ENCODE measurements around the gene CDKAL1. TPM values are rescaled to one million over a fixed set of nuclear protein-coding genes. Genes with fewer than 3 reads are reported as not detected.
"Not testable (repeated sequence)": the region's sequence is repeated elsewhere in the genome, so short reads cannot be mapped to it uniquely, and the experiment has no call there.

Gene CDKAL1
- total and polyA plus RNA-seq, 8 donors = 3.4 to 36.7 (median 10.4) TPM

GRCh38 chr6:20582586-20583443 lies 48.6 kb downstream of the CDKAL1 start:
- Histone ChIP-seq H3K27ac (no peak overlapping the region), H3K9me3 (no peaks in the 10 kb centered on the region), H3K4me1 (peaks cover 0 to 7% (median 0%) of the 10 kb centered on the region in 4 donors), H3K4me3 (no peak overlapping the region), H3K27me3 (no peaks in the 10 kb centered on the region), H3K36me3 (peaks cover 0 to 21% (median 8%) of the 10 kb centered on the region in 4 donors)
- intact Hi-C loops (cut with DNase I; ENCODE audit: low total_unique reads) = no loop called here
- WGBS, 5 donors = 47 to 75% (median 66%) methylated on average over 4 of the region's 4 CpGs
- TF ChIP-seq, protein P1, sequence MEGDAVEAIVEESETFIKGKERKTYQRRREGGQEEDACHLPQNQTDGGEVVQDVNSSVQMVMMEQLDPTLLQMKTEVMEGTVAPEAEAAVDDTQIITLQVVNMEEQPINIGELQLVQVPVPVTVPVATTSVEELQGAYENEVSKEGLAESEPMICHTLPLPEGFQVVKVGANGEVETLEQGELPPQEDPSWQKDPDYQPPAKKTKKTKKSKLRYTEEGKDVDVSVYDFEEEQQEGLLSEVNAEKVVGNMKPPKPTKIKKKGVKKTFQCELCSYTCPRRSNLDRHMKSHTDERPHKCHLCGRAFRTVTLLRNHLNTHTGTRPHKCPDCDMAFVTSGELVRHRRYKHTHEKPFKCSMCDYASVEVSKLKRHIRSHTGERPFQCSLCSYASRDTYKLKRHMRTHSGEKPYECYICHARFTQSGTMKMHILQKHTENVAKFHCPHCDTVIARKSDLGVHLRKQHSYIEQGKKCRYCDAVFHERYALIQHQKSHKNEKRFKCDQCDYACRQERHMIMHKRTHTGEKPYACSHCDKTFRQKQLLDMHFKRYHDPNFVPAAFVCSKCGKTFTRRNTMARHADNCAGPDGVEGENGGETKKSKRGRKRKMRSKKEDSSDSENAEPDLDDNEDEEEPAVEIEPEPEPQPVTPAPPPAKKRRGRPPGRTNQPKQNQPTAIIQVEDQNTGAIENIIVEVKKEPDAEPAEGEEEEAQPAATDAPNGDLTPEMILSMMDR (IDR thresholded peaks at IDR 0.05) = no peak
- no peak for TF ChIP-seq POLR2A (IDR thresholded peaks at IDR 0.05)
- TF ChIP-seq EP300 (IDR thresholded peaks at IDR 0.05) = no peak
- no peak for TF ChIP-seq POLR2AphosphoS5 (IDR thresholded peaks at IDR 0.05)
- no peak for DNase-seq

- DNase-seq = peak in 1 of 2 donors; percentile 28
- 27 to 48% (median 38%) methylated on average over 3 of the region's 3 CpGs for WGBS, 5 donors
- peaks cover 0 to 9% (median under 1%) of the 10 kb centered on the region in 4 donors for H3K4me1 ChIP-seq
- H3K4me3 ChIP-seq = no peak overlapping the region
- H3K27ac ChIP-seq = no peak overlapping the region
- intact Hi-C loops (cut with DNase I; ENCODE audit: low total_unique reads) = no loop called here
- TF ChIP-seq, protein P1 (IDR thresholded peaks at IDR 0.05) = no peak
- no peak for TF ChIP-seq POLR2AphosphoS5 (IDR thresholded peaks at IDR 0.05)
- TF ChIP-seq POLR2A (IDR thresholded peaks at IDR 0.05) = no peak
- TF ChIP-seq EP300 (IDR thresholded peaks at IDR 0.05) = no peak
- H3K27me3 ChIP-seq = no peaks in the 10 kb centered on the region
- H3K9me3 ChIP-seq = no peaks in the 10 kb centered on the region
- peaks cover 0 to 17% (median 8%) of the 10 kb centered on the region in 4 donors for H3K36me3 ChIP-seq
These were observed 49.2 kb downstream of the CDKAL1 start for GRCh38 chr6:20583444-20583800.

GRCh38 chr6:20584100-20584731 lies 50.0 kb downstream of the CDKAL1 start:
- Histone ChIP-seq H3K27me3 (no peaks in the 10 kb centered on the region), H3K4me1 (peaks cover 5 to 17% (median 8%) of the 10 kb centered on the region in 4 donors), H3K36me3 (peaks cover 0 to 9% (median 4%) of the 10 kb centered on the region in 4 donors), H3K4me3 (no peak overlapping the region), H3K9me3 (no peaks in the 10 kb centered on the region), H3K27ac (no peak overlapping the region)
- WGBS, 5 donors = 71 to 88% (median 77%) methylated on average over 2 of the region's 2 CpGs
- no peak for DNase-seq
- intact Hi-C loops (cut with DNase I; ENCODE audit: low total_unique reads) = no loop called here
- TF ChIP-seq EP300 (IDR thresholded peaks at IDR 0.05) (no peak), POLR2A (IDR thresholded peaks at IDR 0.05) (no peak), POLR2AphosphoS5 (IDR thresholded peaks at IDR 0.05) (no peak)
- TF ChIP-seq, protein P1 (IDR thresholded peaks at IDR 0.05) = no peak

- no peak overlapping the region for H3K4me3 ChIP-seq
- no peaks in the 10 kb centered on the region for H3K9me3 ChIP-seq
- intact Hi-C loops (cut with DNase I; ENCODE audit: low total_unique reads) = no loop called here
- WGBS, 5 donors = 15 to 33% (median 30%) methylated on average over 5 of the region's 5 CpGs
- no peaks in the 10 kb centered on the region for H3K27me3 ChIP-seq
- TF ChIP-seq POLR2A (IDR thresholded peaks at IDR 0.05) (no peak), POLR2AphosphoS5 (IDR thresholded peaks at IDR 0.05) (peak in 1 of 3 donors; percentile 6)
- H3K36me3 ChIP-seq = peaks cover 0 to 4% (median 0%) of the 10 kb centered on the region in 4 donors
- peak overlapping the region in 3 of 5 donors; percentile 4 to 38 (median 38) for H3K27ac ChIP-seq
- peak in 1 of 2 donors; percentile 71 for DNase-seq
- peaks cover 5 to 17% (median 15%) of the 10 kb centered on the region in 4 donors for H3K4me1 ChIP-seq
These were observed 55.0 kb downstream of the CDKAL1 start for GRCh38 chr6:20589266-20589665.

GRCh38 chr6:20590476-20590875 lies 56.2 kb downstream of the CDKAL1 start:
- intact Hi-C loops (cut with DNase I; ENCODE audit: low total_unique reads); H3K4me3 ChIP-seq; H3K9me3 ChIP-seq; H3K27me3 ChIP-seq; H3K36me3 ChIP-seq; DNase-seq; H3K27ac ChIP-seq: not testable (repeated sequence)
- peaks cover 5 to 17% (median 15%) of the 10 kb centered on the region in 4 donors for H3K4me1 ChIP-seq
- 90 to 99% (median 96%) methylated on average over 3 of the region's 3 CpGs for WGBS, 5 donors

- H3K4me3 ChIP-seq; H3K9me3 ChIP-seq; H3K4me1 ChIP-seq; H3K27me3 ChIP-seq; intact Hi-C loops (cut with DNase I; ENCODE audit: low total_unique reads); DNase-seq; H3K27ac ChIP-seq: not testable (repeated sequence)
- H3K36me3 ChIP-seq = peaks cover 10 to 27% (median 23%) of the 10 kb centered on the region in 4 donors
- WGBS, 5 donors = 82 to 97% (median 85%) methylated on average over 6 to 7 of the region's 7 CpGs
These were observed 60.1 kb downstream of the CDKAL1 start for GRCh38 chr6:20594299-20594853.
